OCI-LY3 (cell line): Measurements from ENCODE around the gene PRRT2.

Experiments
- H2AFZ ChIP-seq: fragments of 200-600, 300-600 bp; shearing (Covaris generic); 2 replicates; pipeline ENCODE4 v1.6.0; 2014; ENCODE audit warnings: antibody characterized with exemption, low read depth, low read length
- H3K27ac ChIP-seq: fragments of 200-600, 300-600 bp; sonication (generic); 2 replicates; pipeline ENCODE4 v1.5.1; 2014; ENCODE audit warnings: mild to moderate bottlenecking, low read length, moderate library complexity, mixed read lengths
- H3K27me3 ChIP-seq: fragments of 200-600, 300-600 bp; sonication (generic); 2 replicates; pipeline ENCODE4 v1.6.1; 2014; ENCODE audit warnings: low read depth, low read length, mixed read lengths
- H3K36me3 ChIP-seq: fragments of 200-600, 300-600 bp; sonication (generic); replicated peaks from 2 replicates; pipeline ENCODE3; 2014; ENCODE audit warnings: low read depth, low read length, mixed read lengths
- H3K4me1 ChIP-seq: fragments of 300-600, 200-600 bp; sonication (generic); 2 replicates; pipeline ENCODE4 v1.6.1; 2014; ENCODE audit warnings: low read length, mixed read lengths
- H3K4me2 ChIP-seq: fragments of 200-600, 300-600 bp; sonication (generic); 2 replicates; pipeline ENCODE4 v1.6.1; 2014; ENCODE audit warnings: low read length, mixed read lengths
- H3K4me3 ChIP-seq: fragments of 300-600, 200-600 bp; sonication (generic); 2 replicates; pipeline ENCODE4 v1.5.1; 2014; ENCODE audit warnings: antibody characterized with exemption, mild to moderate bottlenecking, low read length, moderate library complexity
- H3K79me2 ChIP-seq: fragments of 300-600, 200-600 bp; shearing (Covaris generic); 2 replicates; pipeline ENCODE4 v1.6.1; 2014; ENCODE audit warnings: mild to moderate bottlenecking, low read length, mixed read lengths
- H3K9ac ChIP-seq: fragments of 300-600, 200-600 bp; shearing (Covaris generic); 2 replicates; pipeline ENCODE4 v1.6.0; 2014; ENCODE audit warnings: mild to moderate bottlenecking, low read length, moderate library complexity
- H3K9me3 ChIP-seq: fragments of 200-600, 300-600 bp; shearing (Covaris generic); 2 replicates; pipeline ENCODE4 v1.6.1; 2014; ENCODE audit warnings: low read length, mixed read lengths; ENCODE audit not compliant: insufficient read depth
- H4K20me1 ChIP-seq: fragments of 200-600, 300-600 bp; sonication (generic); 2 replicates; pipeline ENCODE4 v1.6.1; 2016; ENCODE audit warnings: low read length, mixed read lengths; ENCODE audit not compliant: insufficient read depth
- CTCF ChIP-seq: fragments of 200-600, 300-600 bp; sonication (generic); IDR thresholded peaks from 2 replicates; pipeline ENCODE4 v1.5.1; 2014; ENCODE audit warnings: antibody characterized with exemption, low read length, low read depth
- EZH2phosphoT487 ChIP-seq: fragments of 200-600 bp; shearing (Covaris generic); IDR thresholded peaks from 2 replicates; pipeline ENCODE4 v1.6.1; 2018; ENCODE audit warnings: antibody characterized with exemption, mixed run types, low read depth

PRRT2 gene

GRCh38 chr16:29845656-29846055, 33.7 kb downstream of the PRRT2 start:
- Histone ChIP-seq H2AFZ (no peak overlapping the region), H3K79me2 (no peaks in the 10 kb centered on the region), H3K36me3 (no peaks in the 10 kb centered on the region)

GRCh38 chr16:29848420-29849297, 36.7 kb downstream of the PRRT2 start:
- H3K27ac ChIP-seq, result no peak overlapping the region
- H3K27me3 ChIP-seq, result no peaks in the 10 kb centered on the region
- H3K9ac ChIP-seq, result no peak overlapping the region
- H3K4me1 ChIP-seq, result no peaks in the 10 kb centered on the region
- no peaks in the 10 kb centered on the region for H3K9me3 ChIP-seq
- H3K4me2 ChIP-seq, result no peak overlapping the region
- no peak overlapping the region for H2AFZ ChIP-seq
- H3K79me2 ChIP-seq, result no peaks in the 10 kb centered on the region
- TF ChIP-seq CTCF, result peak; percentile 79
- no peak for TF ChIP-seq EZH2phosphoT487
- H3K4me3 ChIP-seq, result no peak overlapping the region
- no peaks in the 10 kb centered on the region for H4K20me1 ChIP-seq
- no peaks in the 10 kb centered on the region for H3K36me3 ChIP-seq

More at GRCh38 chr16:29845656-29846055, 33.7 kb downstream of the PRRT2 start:
- no peaks in the 10 kb centered on the region for H3K27me3 ChIP-seq
- no peak overlapping the region for H3K4me2 ChIP-seq
- no peaks in the 10 kb centered on the region for H3K9me3 ChIP-seq
- TF ChIP-seq CTCF, result no peak
- no peak for TF ChIP-seq EZH2phosphoT487
- H3K9ac ChIP-seq, result no peak overlapping the region
- no peak overlapping the region for H3K4me3 ChIP-seq
- no peak overlapping the region for H3K27ac ChIP-seq
- H3K4me1 ChIP-seq, result no peaks in the 10 kb centered on the region
- H4K20me1 ChIP-seq, result no peaks in the 10 kb centered on the region

GRCh38 chr16:29849505-29849904, 37.5 kb downstream of the PRRT2 start:
- Histone ChIP-seq H3K27ac (no peak overlapping the region), H3K4me3 (no peak overlapping the region), H3K4me2 (no peak overlapping the region), H3K9ac (no peak overlapping the region), H4K20me1 (no peaks in the 10 kb centered on the region), H3K79me2 (no peaks in the 10 kb centered on the region), H2AFZ (no peak overlapping the region), H3K9me3 (no peaks in the 10 kb centered on the region), H3K4me1 (no peaks in the 10 kb centered on the region), H3K36me3 (no peaks in the 10 kb centered on the region), H3K27me3 (no peaks in the 10 kb centered on the region)
- TF ChIP-seq CTCF (no peak), EZH2phosphoT487 (no peak)

- no peak overlapping the region for H3K27ac ChIP-seq
- no peaks in the 10 kb centered on the region for H3K9me3 ChIP-seq
- no peak overlapping the region for H2AFZ ChIP-seq
- no peaks in the 10 kb centered on the region for H3K4me1 ChIP-seq
- H4K20me1 ChIP-seq, result no peaks in the 10 kb centered on the region
- no peak overlapping the region for H3K4me2 ChIP-seq
- H3K27me3 ChIP-seq, result no peaks in the 10 kb centered on the region
- TF ChIP-seq CTCF (no peak), EZH2phosphoT487 (no peak)
- no peaks in the 10 kb centered on the region for H3K36me3 ChIP-seq
- H3K79me2 ChIP-seq, result no peaks in the 10 kb centered on the region
- no peak overlapping the region for H3K4me3 ChIP-seq
- no peak overlapping the region for H3K9ac ChIP-seq
Measured at GRCh38 chr16:29850998-29851397, 39.0 kb downstream of the PRRT2 start.
